Kidney (tissue), 14 donors: ENCODE results near the gene GNA14. TPM values are rescaled to one million over a fixed set of nuclear protein-coding genes. Genes with fewer than 3 reads are reported as not detected.

Experiments used
- DNase-seq, 5 donors: peaks; one replicate each; pipeline ENCODE4 v3.0.0-alpha.2; 2013 to 2020
- FAIRE-seq: peaks from 2 replicates; lab custom pipeline; 2012; peaks lifted over from hg19 to GRCh38; lab: Jason Lieb, UNC
- H3K27ac ChIP-seq, 2 donors: one replicate each; pipeline ENCODE4 v1.7.0; 2013; ENCODE audit warnings: low read depth in 2 of 2, low read length in 2 of 2, inconsistent platforms in 1 of 2
- H3K27me3 ChIP-seq: one replicate; pipeline ENCODE4 v1.7.1; 2013; ENCODE audit warnings: low read length, inconsistent platforms; ENCODE audit not compliant: control insufficient read depth, insufficient read depth
- H3K36me3 ChIP-seq, 3 donors: one replicate each; pipeline versions ENCODE4 v1.7.0 to v1.7.1; 2013; ENCODE audit warnings: low read length in 3 of 3, control low read depth in 1 of 3, inconsistent platforms in 1 of 3; ENCODE audit not compliant: insufficient read depth in 3 of 3, control insufficient read depth in 2 of 3
- H3K4me1 ChIP-seq, 3 donors: one replicate each; pipeline versions ENCODE4 v1.7.0 to v1.7.1; 2013; ENCODE audit warnings: low read length in 3 of 3, inconsistent platforms in 1 of 3, low read depth in 1 of 3; ENCODE audit not compliant: control insufficient read depth in 2 of 3, insufficient read depth in 2 of 3
- H3K4me3 ChIP-seq, 3 donors: one replicate each; pipeline versions ENCODE4 v1.7.0 to v1.8.1; 2013; ENCODE audit warnings: low read length in 3 of 3, control low read depth in 1 of 3, inconsistent platforms in 1 of 3
- H3K9ac ChIP-seq, 3 donors: one replicate each; pipeline versions ENCODE4 v1.7.0 to v1.7.1; 2013; ENCODE audit warnings: low read length in 3 of 3, control low read depth in 1 of 3, inconsistent platforms in 1 of 3
- H3K9me3 ChIP-seq, 3 donors: one replicate each; pipeline versions ENCODE4 v1.7.0 to v1.7.1; 2013; ENCODE audit warnings: low read length in 3 of 3, control low read depth in 1 of 3, inconsistent platforms in 1 of 3; ENCODE audit not compliant: control insufficient read depth in 2 of 3, insufficient read depth in 1 of 3
- CTCF ChIP-seq: IDR thresholded peaks from 3 replicates; pipeline ENCODE4 v1.5.1; 2012; ENCODE audit warnings: mild to moderate bottlenecking, moderate library complexity, borderline replicate concordance; ENCODE audit not compliant: insufficient read depth; ENCODE audit errors: extremely low read depth
- intact Hi-C: fragments of 100-400 bp; cut with DNase I; formaldehyde crosslinking; loops from one replicate; pipeline ENCODE4 v1.11.1; 2022
- polyA plus RNA-seq: library from polyadenylated mRNA; stranded (reverse); fragments of 350-450 nt; fragmentation: Illumina TruSeq; extraction: RNeasy Lipid Tissue Mini Kit (QIAGEN cat#74804); gene quantifications from one replicate; pipeline ENCODE4 v1.2.3, GENCODE V29; 2014; ENCODE audit warnings: low read depth, low replicate concordance; ENCODE audit not compliant: insufficient read depth
- total RNA-seq: library from RNA; stranded (reverse); fragmentation: NEBNext Ultra II Directional; extraction: Animal tissue kit (Norgen Biotek cat#: 25700); gene quantifications from one replicate; pipeline ENCODE4 v1.2.1, GENCODE V29; 2021
- donor health status: control.
- donor health status: control.
- donor health status: control.
- donor health status: control.
- donor health status: control.
- donor health status: DM: yes; HTN: yes; CAD: no.
- donor health status: Normal renal cell carcinoma (clear cell type).

Gene GNA14
- total and polyA plus RNA-seq, 2 donors from 2014 or later = 6.5 to 10.4 TPM

- H3K4me3 ChIP-seq = no peak overlapping the region
- no peak for TF ChIP-seq CTCF
- FAIRE-seq (no peak), DNase-seq (no peak)
- no peaks in the 10 kb centered on the region for H3K9me3 ChIP-seq
- no peak overlapping the region for H3K27ac ChIP-seq
- no peaks in the 10 kb centered on the region for H3K27me3 ChIP-seq
- intact Hi-C loops = no loop called here
- H3K4me1 ChIP-seq = no peaks in the 10 kb centered on the region
- H3K9ac ChIP-seq = no peak overlapping the region
- H3K36me3 ChIP-seq = no peaks in the 10 kb centered on the region
These were observed 212.4 kb downstream of the GNA14 start for GRCh38 chr9:77435688-77436087.

GRCh38 chr9:77435277-77435676 is 212.8 kb downstream of the GNA14 start:
- TF ChIP-seq CTCF = no peak
- H3K27me3 ChIP-seq = no peaks in the 10 kb centered on the region
- H3K36me3 ChIP-seq = no peaks in the 10 kb centered on the region
- DNase-seq (no peak), FAIRE-seq (no peak)
- no peaks in the 10 kb centered on the region for H3K4me1 ChIP-seq
- no peak overlapping the region for H3K4me3 ChIP-seq
- H3K9me3 ChIP-seq = no peaks in the 10 kb centered on the region
- H3K27ac ChIP-seq = no peak overlapping the region
- no peak overlapping the region for H3K9ac ChIP-seq
- intact Hi-C loops = no loop called here

- H3K36me3 ChIP-seq = no peaks in the 10 kb centered on the region
- no peak overlapping the region for H3K9ac ChIP-seq
- TF ChIP-seq CTCF = peak; percentile 94
- no peak for FAIRE-seq
- H3K9me3 ChIP-seq = no peaks in the 10 kb centered on the region
- H3K4me1 ChIP-seq = no peaks in the 10 kb centered on the region
- intact Hi-C loops = no loop called here
- DNase-seq = peak; percentile 61 to 84 (median 70)
- H3K4me3 ChIP-seq = no peak overlapping the region
- no peak overlapping the region for H3K27ac ChIP-seq
- H3K27me3 ChIP-seq = no peaks in the 10 kb centered on the region
These were observed 214.3 kb downstream of the GNA14 start for GRCh38 chr9:77433675-77434445.
